Transverse colon (tissue), 4 donors: ENCODE data around the gene LRRC4B. TPM values are rescaled to one million over a fixed set of nuclear protein-coding genes. Genes with fewer than 3 reads are reported as not detected.

Experiments used
- DNase-seq: peaks from one replicate; pipeline ENCODE4 v3.0.0-alpha.2; 2019
- H3K27ac ChIP-seq, 4 donors: fragments of 200-600 bp; sonication (generic); 2 replicates each; pipeline ENCODE4 v1.5.1; 2016 to 2018; ENCODE audit warnings: inconsistent platforms in 4 of 4
- H3K27me3 ChIP-seq: fragments of 200-600 bp; sonication (generic); 2 replicates; pipeline ENCODE4 v1.5.1; 2017; ENCODE audit warnings: inconsistent platforms
- H3K36me3 ChIP-seq, 4 donors: fragments of 200-600 bp; sonication (generic); 2 replicates each; pipeline ENCODE4 v1.5.1; 2017 to 2019; ENCODE audit warnings: inconsistent platforms in 4 of 4
- H3K4me1 ChIP-seq, 4 donors: fragments of 200-600 bp; sonication (generic); 2 replicates each; pipeline ENCODE4 v1.5.1; 2017 to 2020; ENCODE audit warnings: inconsistent platforms in 4 of 4
- H3K4me3 ChIP-seq, 4 donors: fragments of 200-600 bp; sonication (generic); 1 replicate in 1 of 4; 2 replicates in 3 of 4; pipeline versions ENCODE4 v1.5.1 to v1.6.1; 2017 to 2019; ENCODE audit warnings: inconsistent platforms in 4 of 4
- H3K9me3 ChIP-seq, 2 donors: fragments of 200-600 bp; sonication (generic); 2 replicates each; pipeline ENCODE4 v1.5.1; 2017 to 2019; ENCODE audit warnings: inconsistent platforms in 2 of 2
- EP300 ChIP-seq: sonication (generic); formaldehyde crosslinking; IDR thresholded peaks from one replicate; pipeline ENCODE4 v1.6.1; 2017; ENCODE audit warnings: antibody characterized with exemption, low read depth
- POLR2A ChIP-seq: fragments of 450-650 bp; IDR thresholded peaks from one replicate; pipeline ENCODE4 v1.6.1; 2016; ENCODE audit warnings: antibody characterized with exemption, mild to moderate bottlenecking, moderate library complexity
- POLR2AphosphoS5 ChIP-seq, 3 donors: sonication (generic); formaldehyde crosslinking; IDR thresholded peaks; one replicate each; pipeline ENCODE4 v1.6.1; 2016; ENCODE audit warnings: antibody characterized with exemption in 3 of 3
- WGBS, 2 donors: methylation state at CpG; one replicate each; pipeline ENCODE4 v1.1.5; 2018; ENCODE audit warnings: low coverage in 1 of 2; 5-methylcytosine and 5-hydroxymethylcytosine counted together
- in situ Hi-C, 4 donors: fragments of 200-750 bp; cut with MboI; loops; one replicate each; pipeline versions ENCODE4 v1.15.0 to v1.15.1; 2017; ENCODE audit warnings: low sequenced_read_pairs in 3 of 4, low pct_ligation_motif_present in 1 of 4, low pct_unique_long_range_greater_than_20kb in 1 of 4
- intact Hi-C: fragments of 100-400 bp; cut with DNase I; formaldehyde crosslinking; loops from one replicate; pipeline ENCODE4 v1.15.1; 2023; ENCODE audit warnings: low total_unique reads
- total RNA-seq, 4 donors: library from RNA; depleted of rRNA; stranded (reverse); fragments of >200 nt; gene quantifications; one replicate each; pipeline ENCODE4 v1.1.0, GENCODE V29; 2016
- TF ChIP-seq, protein P1 (sequence below), 5 experiments: fragments of 200-600 bp in 3 of 5; fragments of 450-650 bp in 2 of 5; sonication (generic) in 3 of 5; IDR thresholded peaks; 1 replicate in 2 of 5; 2 replicates in 3 of 5; pipeline ENCODE4 v1.5.1; 2016 to 2017; ENCODE audit warnings: antibody characterized with exemption in 5 of 5, inconsistent platforms in 3 of 5, mild to moderate bottlenecking in 2 of 5, moderate library complexity in 1 of 5

LRRC4B gene
- total RNA-seq, 4 donors from 2014 or later = 0.37 to 1.4 (median 0.91) TPM

- Histone ChIP-seq H3K27ac (no peak overlapping the region), H3K9me3 (no peaks in the 10 kb centered on the region), H3K27me3 (no peaks in the 10 kb centered on the region), H3K4me1 (peaks cover 0 to 8% (median 6%) of the 10 kb centered on the region in 4 donors), H3K4me3 (no peak overlapping the region), H3K36me3 (no peaks in the 10 kb centered on the region)
- TF ChIP-seq EP300 (no peak), POLR2AphosphoS5 (IDR thresholded peaks at IDR 0.05) (no peak), POLR2A (no peak)
- TF ChIP-seq, protein P1, sequence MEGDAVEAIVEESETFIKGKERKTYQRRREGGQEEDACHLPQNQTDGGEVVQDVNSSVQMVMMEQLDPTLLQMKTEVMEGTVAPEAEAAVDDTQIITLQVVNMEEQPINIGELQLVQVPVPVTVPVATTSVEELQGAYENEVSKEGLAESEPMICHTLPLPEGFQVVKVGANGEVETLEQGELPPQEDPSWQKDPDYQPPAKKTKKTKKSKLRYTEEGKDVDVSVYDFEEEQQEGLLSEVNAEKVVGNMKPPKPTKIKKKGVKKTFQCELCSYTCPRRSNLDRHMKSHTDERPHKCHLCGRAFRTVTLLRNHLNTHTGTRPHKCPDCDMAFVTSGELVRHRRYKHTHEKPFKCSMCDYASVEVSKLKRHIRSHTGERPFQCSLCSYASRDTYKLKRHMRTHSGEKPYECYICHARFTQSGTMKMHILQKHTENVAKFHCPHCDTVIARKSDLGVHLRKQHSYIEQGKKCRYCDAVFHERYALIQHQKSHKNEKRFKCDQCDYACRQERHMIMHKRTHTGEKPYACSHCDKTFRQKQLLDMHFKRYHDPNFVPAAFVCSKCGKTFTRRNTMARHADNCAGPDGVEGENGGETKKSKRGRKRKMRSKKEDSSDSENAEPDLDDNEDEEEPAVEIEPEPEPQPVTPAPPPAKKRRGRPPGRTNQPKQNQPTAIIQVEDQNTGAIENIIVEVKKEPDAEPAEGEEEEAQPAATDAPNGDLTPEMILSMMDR (IDR thresholded peaks at IDR 0.05) = no peak
- 75 to 80% methylated on average over 2 to 18 of the region's 18 CpGs for WGBS, 2 donors
- no peak for DNase-seq
- intact Hi-C loops = no loop called here
- in situ Hi-C loops = loop anchor here in 3 of 4 donors (10.0 to 25.0 kb wide), 2 partner anchors 103 to 105 kb away; partner anchors contain the start of gene NAPSA (in 3 of the 3)
Observed at GRCh38 chr19:50467566-50467965, 100.7 kb downstream of the LRRC4B start.

Other genes starting within 250 kb of the LRRC4B start
- under 1 TPM; 0.27 to 0.64 (median 0.49) TPM for gene KCNC3, start 239.1 kb downstream of the LRRC4B start, total RNA-seq
- gene NAPSA, start 202.8 kb downstream of the LRRC4B start, total RNA-seq = 1 to 10 TPM; 1.6 to 5.0 (median 3.1) TPM
- 100 to 1,000 TPM in 2 of 4 donors, 10 to 100 TPM in 2; 80.8 to 192 (median 102) TPM for gene NR1H2, start 192.0 kb downstream of the LRRC4B start, total RNA-seq
- gene POLD1, start 184.1 kb downstream of the LRRC4B start, total RNA-seq = 10 to 100 TPM; 14.6 to 59.1 (median 25.9) TPM
- gene SPIB, start 149.5 kb downstream of the LRRC4B start, total RNA-seq = 10 to 100 TPM; 45.7 to 56.8 (median 51.7) TPM
- gene MYBPC2, start 135.5 kb downstream of the LRRC4B start, total RNA-seq = under 1 TPM in 2 of 4 donors, not detected in 2; 0.16 to 0.41 TPM
- gene EMC10, start 91.9 kb downstream of the LRRC4B start, total RNA-seq = 100 to 1,000 TPM in 1 of 4 donors, 10 to 100 TPM in 3; 50.5 to 117 (median 78.7) TPM
- gene GARIN5A, start 91.6 kb downstream of the LRRC4B start, total RNA-seq = 1 to 10 TPM in 1 of 4 donors, under 1 TPM in 2, not detected in 1; 0.55 to 4.2 (median 0.79) TPM
- 100 to 1,000 TPM in 1 of 4 donors, 10 to 100 TPM in 3; 10.8 to 169 (median 36.6) TPM for gene JOSD2, start 57.2 kb downstream of the LRRC4B start, total RNA-seq
- not detected for gene ASPDH, start 54.5 kb downstream of the LRRC4B start, total RNA-seq
- gene SYT3, start 71.4 kb upstream of the LRRC4B start, total RNA-seq = under 1 TPM in 1 of 4 donors, not detected in 3; 0.64 TPM
- not detected for gene C19orf81, start 81.0 kb upstream of the LRRC4B start, total RNA-seq
- 1 to 10 TPM in 1 of 4 donors, not detected in 3; 2.2 TPM for gene SHANK1, start 151.4 kb upstream of the LRRC4B start, total RNA-seq
- gene CLEC11A, start 154.9 kb upstream of the LRRC4B start, total RNA-seq = 10 to 100 TPM in 1 of 4 donors, 1 to 10 TPM in 3; 2.6 to 11.2 (median 5.1) TPM
- gene GPR32, start 202.0 kb upstream of the LRRC4B start, total RNA-seq = not detected
- not detected for gene ACP4, start 222.0 kb upstream of the LRRC4B start, total RNA-seq